HPDE6-E6E7 (cell line): ENCODE results near the gene MMEL1.

Source experiments
- DNase-seq: peaks from one replicate; pipeline ENCODE4 v3.0.0; 2011; ENCODE audit warnings: missing footprints; ENCODE audit errors: extremely low spot score

MMEL1 gene

DNA sequence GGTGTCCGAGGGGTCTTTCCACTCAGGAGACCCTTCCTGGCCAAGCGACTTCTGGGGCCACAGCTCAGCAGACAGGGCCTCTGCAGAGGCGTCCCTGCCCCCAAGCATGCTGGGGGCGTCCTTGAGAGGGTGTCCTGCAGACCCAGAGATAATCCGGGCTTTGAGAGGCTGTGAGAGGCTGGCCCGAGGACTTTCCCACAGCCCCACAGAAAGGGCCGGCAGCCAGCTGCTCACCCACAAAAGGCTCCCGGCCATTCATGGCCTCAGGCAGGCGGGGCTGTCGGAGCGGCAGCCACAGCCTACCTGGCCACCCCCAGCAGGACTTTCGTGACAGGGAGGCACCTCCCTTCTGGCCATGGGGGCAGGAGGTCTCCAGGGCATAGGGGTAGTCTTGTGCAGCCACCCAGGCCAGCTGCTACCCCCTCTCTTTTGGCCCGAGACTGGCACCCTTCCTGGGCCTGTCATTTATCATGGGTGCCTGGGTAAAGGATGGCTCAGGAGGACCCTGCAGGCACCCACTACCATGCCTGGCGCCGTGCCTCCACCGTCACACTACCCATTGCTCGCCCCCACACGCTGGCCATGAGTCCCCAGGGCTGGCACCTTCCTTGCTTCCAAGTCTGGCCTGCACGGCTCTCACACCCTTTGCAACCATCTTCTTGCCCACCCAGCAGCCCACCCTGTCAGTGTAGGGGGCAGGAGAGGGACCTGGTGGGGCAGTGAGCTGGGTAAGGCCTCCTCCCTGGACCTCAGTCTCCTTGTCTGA lies 87.8 kb downstream of the MMEL1 start:
- no peak for DNase-seq

DNA sequence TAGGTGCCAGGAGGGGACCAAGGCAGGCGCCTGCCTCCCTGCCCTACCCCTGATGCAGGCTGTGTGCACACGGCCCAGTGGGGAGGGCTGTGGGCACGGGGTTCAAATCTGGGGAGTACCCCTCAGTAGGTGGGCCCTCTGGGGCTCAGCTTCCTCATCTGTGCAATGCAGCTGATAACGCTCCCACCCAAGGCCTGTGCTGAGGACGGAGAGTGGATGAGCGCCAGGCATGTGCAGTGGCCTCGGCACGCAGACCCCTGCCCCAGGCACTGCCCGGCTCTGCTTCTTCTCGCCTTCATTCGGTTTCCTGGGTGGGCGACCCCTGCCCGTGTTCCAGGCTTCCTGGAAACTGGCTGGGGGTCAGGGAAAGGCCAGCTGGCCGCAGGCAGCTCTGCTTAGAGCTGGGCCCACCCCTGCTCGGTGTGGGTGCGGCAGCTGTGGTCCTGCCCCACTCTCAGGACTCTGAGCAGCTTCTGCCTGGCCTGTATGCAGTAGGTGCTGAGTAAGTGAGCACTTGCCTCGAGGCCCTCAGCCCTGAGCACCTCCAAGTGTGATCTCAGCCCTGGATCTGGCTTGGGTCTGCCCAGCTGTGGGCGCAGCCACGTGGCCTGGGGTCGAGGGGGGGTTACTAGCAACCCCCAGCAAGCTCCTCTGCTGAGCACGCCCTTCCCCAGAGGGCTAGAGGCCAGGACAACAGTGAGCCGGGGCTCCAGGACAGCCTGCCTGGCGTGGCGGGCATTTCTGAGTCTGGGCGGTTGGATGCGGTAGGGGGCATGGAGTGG lies 88.5 kb downstream of the MMEL1 start:
- DNase-seq, result no peak

DNA sequence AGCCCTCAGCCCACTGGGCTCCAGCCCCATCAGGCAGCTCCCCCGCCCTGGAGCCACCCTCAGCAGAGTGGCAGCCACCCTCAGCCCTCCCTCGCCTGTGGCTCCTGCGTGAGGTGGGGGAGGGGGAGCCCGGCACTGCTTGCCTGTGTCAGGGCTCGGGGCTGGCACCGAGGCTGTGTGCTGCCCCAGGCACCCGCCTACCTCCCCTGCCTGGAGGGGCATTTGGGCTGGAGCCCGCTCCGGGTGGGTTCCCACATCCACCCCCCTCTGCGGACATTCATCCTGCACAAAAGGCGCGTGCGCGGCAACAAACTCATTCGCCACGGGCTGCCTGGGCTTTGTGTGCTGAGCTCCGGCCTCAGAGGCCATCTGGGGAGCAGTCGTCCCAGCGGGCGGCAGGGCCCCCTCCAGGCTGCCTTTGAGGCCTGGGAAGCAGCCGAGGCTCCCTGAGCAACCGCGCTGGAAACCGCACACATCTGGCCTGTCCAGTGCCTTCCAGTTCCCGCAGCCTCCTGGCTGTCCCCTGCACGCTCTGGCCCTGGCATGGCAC lies 89.2 kb downstream of the MMEL1 start:
- DNase-seq, result no peak

DNA sequence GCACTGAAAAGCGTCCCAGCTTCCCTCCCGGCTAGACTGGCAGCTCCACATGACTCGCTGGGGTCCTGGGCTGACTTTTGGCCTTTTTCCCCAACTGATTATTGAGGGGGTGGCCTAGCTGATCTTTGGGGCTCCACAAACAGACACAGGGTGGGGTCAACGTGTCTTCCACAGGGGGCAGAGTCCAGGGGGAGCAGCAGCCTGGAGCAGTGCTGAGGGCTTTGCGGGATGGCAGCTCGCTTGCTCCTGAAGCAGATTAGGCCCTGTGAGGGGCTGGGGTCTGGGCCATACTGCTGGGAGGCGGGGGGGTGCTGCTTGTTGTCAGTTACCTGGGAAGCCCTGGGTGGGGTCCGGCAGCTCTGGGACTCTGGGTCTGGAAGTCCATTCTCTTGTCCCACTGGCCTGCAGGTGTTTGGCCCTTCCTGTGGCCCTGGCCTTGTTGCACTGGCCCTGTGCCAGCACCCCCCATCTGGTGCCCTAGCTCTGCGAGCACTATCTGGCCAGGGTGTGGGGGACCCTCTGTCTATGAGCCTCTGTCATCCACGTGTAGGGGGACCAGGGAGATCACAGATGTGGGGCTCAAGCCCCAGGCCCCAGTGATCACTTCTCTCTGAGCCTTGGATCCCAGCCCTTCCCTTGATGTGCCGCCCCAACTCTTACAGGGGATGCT lies 90.4 kb downstream of the MMEL1 start:
- DNase-seq, result no peak

DNA sequence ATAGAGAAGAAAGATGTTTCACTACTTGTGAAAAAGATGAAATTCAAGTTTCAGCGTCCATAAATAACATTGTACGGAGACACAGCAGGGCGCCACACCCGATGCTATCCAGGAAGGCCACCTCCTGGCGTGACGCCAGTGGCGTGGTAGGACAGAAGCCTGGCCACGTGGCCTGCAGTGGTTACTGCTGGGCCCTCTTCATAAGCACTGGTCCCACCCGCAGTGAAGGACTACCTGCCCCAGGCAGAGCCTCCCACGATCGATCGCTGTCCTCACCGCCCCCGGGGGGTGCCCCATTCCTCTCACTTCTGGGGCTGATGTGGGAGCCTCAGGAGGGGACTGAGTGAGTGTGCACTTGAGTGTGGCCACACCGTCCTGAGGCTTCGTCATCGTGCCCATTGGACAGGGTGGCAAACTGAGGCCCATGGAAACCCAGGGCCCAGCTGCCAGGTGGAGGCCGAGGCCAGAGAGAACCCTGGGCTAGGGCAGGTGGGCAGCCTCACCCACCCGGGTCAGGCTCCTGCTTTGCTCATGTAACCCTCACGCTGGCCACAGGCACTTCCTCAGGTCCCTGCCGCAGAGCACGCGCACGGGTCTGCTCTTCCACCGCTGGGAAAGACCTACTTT lies 91.1 kb downstream of the MMEL1 start:
- no peak for DNase-seq

DNA sequence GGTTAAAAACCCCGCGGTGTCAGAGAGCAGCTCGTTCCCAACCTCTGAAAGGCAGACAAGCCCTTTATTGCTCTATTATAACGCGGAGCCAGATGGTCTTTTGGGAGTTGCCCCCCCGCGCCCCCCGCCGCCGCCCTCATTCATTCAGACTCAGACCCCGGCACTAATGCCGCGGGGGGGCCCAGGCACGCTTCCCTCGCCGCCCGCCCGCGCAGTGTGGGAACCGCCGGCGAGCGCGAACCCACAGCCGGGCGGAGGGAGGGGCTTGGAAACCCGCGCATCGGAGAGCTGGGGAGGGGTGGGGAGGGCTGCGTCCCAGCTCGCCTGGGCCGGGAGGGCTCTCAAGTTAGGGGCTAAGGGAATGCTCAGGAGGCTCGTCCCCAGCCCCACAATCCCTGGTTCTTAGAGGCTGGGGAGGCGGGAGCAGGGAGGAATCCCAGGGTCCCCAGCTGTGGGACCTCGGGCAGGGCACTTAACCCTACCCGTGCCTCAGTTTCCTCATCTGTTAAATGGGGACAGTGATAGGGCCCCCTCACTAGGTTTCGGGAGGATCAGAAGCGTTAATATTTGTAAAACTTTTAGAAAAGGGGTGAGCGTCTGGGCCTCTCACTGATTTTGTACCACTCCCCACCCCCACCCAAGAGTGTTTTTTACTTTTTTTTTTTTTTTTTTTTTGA lies 91.9 kb downstream of the MMEL1 start:
- DNase-seq, result no peak
